Measurements from ENCODE around the gene APOB. TPM values are rescaled to one million over a fixed set of nuclear protein-coding genes. Genes with fewer than 3 reads are reported as not detected.

APOB gene
- total and polyA plus RNA-seq, 2 of the 13 experiments (the other 11 are each of a cell fraction or from before 2014, with no cell fraction given): 1,569 to 2,515 TPM

DNA sequence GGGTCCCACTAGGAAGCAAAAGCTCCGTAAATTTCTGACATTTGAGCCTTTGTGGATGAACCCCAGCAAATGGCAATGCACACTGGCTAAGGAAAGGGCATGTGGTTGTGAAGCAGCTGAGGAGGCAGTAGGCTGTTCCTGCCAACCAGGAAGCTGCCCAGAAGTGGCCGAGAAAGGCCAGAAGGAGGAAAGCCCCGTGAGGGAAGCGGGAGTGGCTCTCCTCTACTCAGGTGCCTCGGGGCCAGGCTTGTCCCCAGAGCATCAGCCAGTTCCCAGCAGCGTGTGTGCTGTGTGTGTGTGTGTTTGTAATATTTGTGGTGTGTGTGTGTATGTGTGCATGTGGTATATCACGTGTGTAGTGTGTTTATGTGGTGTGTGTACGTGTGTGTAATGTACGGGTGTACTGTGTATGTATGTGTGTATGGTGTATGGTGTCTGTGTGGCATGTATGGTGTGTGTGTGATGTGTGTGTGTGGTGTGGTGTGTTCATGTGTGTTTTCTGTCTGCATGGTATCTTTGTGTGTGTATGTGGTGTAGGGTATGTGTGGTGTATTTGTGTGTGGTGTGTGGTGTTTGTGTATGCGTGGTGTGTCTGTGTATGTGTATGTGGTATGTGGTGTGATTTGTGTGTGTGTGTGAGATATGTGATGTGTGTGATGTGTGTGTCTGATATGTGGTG is 90.6 kb downstream of the APOB start (continued):
- no peak for TF ChIP-seq ZNF546 (CRISPR knock-in tag; conservative IDR thresholded peaks at IDR 0.05)
- no peak for TF ChIP-seq ZSCAN25 (CRISPR knock-in tag; IDR thresholded peaks at IDR 0.05)
- TF ChIP-seq, protein P1, sequence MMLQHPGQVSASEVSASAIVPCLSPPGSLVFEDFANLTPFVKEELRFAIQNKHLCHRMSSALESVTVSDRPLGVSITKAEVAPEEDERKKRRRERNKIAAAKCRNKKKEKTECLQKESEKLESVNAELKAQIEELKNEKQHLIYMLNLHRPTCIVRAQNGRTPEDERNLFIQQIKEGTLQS (CRISPR knock-in tag; IDR thresholded peaks at IDR 0.05): no peak
- no peak for TF ChIP-seq RELA (CRISPR knock-in tag; IDR thresholded peaks at IDR 0.05)
- no peak for TF ChIP-seq KLF13 (CRISPR knock-in tag; IDR thresholded peaks at IDR 0.05)
- TF ChIP-seq, protein P2, sequence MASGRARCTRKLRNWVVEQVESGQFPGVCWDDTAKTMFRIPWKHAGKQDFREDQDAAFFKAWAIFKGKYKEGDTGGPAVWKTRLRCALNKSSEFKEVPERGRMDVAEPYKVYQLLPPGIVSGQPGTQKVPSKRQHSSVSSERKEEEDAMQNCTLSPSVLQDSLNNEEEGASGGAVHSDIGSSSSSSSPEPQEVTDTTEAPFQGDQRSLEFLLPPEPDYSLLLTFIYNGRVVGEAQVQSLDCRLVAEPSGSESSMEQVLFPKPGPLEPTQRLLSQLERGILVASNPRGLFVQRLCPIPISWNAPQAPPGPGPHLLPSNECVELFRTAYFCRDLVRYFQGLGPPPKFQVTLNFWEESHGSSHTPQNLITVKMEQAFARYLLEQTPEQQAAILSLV (CRISPR knock-in tag; IDR thresholded peaks at IDR 0.05; ENCODE audit: borderline replicate concordance): no peak
- TF ChIP-seq MLLT10 (CRISPR knock-in tag; IDR thresholded peaks at IDR 0.05): no peak
- TF ChIP-seq ZNF274 (CRISPR knock-in tag; IDR thresholded peaks at IDR 0.05): no peak
- TF ChIP-seq AGO2 (optimal IDR thresholded peaks at IDR 0.05; ENCODE audit: low read depth, low read length): no peak
- TF ChIP-seq ZNF672 (CRISPR knock-in tag; IDR thresholded peaks at IDR 0.05): 0 out of 2 replicates have a peak, but pooled peaks have one; percentile 29
- TF ChIP-seq MXI1 (IDR thresholded peaks at IDR 0.05; ENCODE audit: borderline replicate concordance, low read depth, low read length): no peak
- TF ChIP-seq MNT (IDR thresholded peaks at IDR 0.05): peak; percentile 90
- peak; percentile 63 for TF ChIP-seq FOXP1 (IDR thresholded peaks at IDR 0.05)
- no peak for TF ChIP-seq FOXP1 (CRISPR knock-in tag; IDR thresholded peaks at IDR 0.05)
- TF ChIP-seq ZNF891 (CRISPR knock-in tag; IDR thresholded peaks at IDR 0.05): no peak
- no peak for TF ChIP-seq ZNF773 (CRISPR knock-in tag; IDR thresholded peaks at IDR 0.05; ENCODE audit: borderline replicate concordance)
- 0 out of 2 replicates have a peak, but pooled peaks have one; percentile 32 for TF ChIP-seq NBN (conservative IDR thresholded peaks at IDR 0.05)
- TF ChIP-seq RAD51 (IDR thresholded peaks at IDR 0.05; ENCODE audit: borderline replicate concordance): 0 out of 2 replicates have a peak, but pooled peaks have one; percentile 7
- no peak for TF ChIP-seq RARG (CRISPR knock-in tag; IDR thresholded peaks at IDR 0.05; ENCODE audit: low read depth)
- TF ChIP-seq, protein P3, sequence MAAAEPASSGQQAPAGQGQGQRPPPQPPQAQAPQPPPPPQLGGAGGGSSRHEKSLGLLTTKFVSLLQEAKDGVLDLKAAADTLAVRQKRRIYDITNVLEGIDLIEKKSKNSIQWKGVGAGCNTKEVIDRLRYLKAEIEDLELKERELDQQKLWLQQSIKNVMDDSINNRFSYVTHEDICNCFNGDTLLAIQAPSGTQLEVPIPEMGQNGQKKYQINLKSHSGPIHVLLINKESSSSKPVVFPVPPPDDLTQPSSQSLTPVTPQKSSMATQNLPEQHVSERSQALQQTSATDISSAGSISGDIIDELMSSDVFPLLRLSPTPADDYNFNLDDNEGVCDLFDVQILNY (CRISPR knock-in tag; conservative IDR thresholded peaks at IDR 0.05): no peak
- TF ChIP-seq NONO (IDR thresholded peaks at IDR 0.05): 0 out of 2 replicates have a peak, but pooled peaks have one; percentile 25
- no peak for TF ChIP-seq NONO (CRISPR knock-in tag; conservative IDR thresholded peaks at IDR 0.05)
- TF ChIP-seq PREB (CRISPR knock-in tag; IDR thresholded peaks at IDR 0.05): no peak
- no peak for TF ChIP-seq NRL (CRISPR knock-in tag; IDR thresholded peaks at IDR 0.05; ENCODE audit: borderline replicate concordance)
- 0 out of 2 replicates have a peak, but pooled peaks have one; percentile 7 for TF ChIP-seq ATF7 (IDR thresholded peaks at IDR 0.05)
- TF ChIP-seq ATF7 (CRISPR knock-in tag; IDR thresholded peaks at IDR 0.05): no peak
- TF ChIP-seq SOX13 (IDR thresholded peaks at IDR 0.05): no peak
- TF ChIP-seq SOX13 (CRISPR knock-in tag; conservative IDR thresholded peaks at IDR 0.05 in 1 of 2, IDR thresholded peaks at IDR 0.05 in 1 of 2): no peak
- no peak for TF ChIP-seq SCMH1 (CRISPR knock-in tag; IDR thresholded peaks at IDR 0.05; ENCODE audit: borderline replicate concordance)

Measured in HepG2 (cell line).